Ascending aorta (tissue), 2 donors: Measurements from ENCODE around the gene BACE1. TPM values are rescaled to one million over a fixed set of nuclear protein-coding genes. Genes with fewer than 3 reads are reported as not detected.

ENCODE experiments used
- DNase-seq, 2 donors: peaks; one replicate each; pipeline ENCODE4 v3.0.0-alpha.2; 2019; ENCODE audit warnings: low spot score in 2 of 2
- H3K27ac ChIP-seq, 2 donors: fragments of 200-600 bp; sonication (generic); one replicate each; pipeline ENCODE4 v1.5.1; 2016 to 2017; ENCODE audit warnings: mild to moderate bottlenecking in 1 of 2
- H3K27me3 ChIP-seq: fragments of 200-600 bp; sonication (generic); one replicate; pipeline ENCODE4 v1.5.1; 2017
- H3K36me3 ChIP-seq, 2 donors: fragments of 200-600 bp; sonication (generic); one replicate each; pipeline ENCODE4 v1.5.1; 2016
- H3K4me1 ChIP-seq, 2 donors: fragments of 200-600 bp; sonication (generic); one replicate each; pipeline ENCODE4 v1.5.1; 2016 to 2017; ENCODE audit warnings: mild to moderate bottlenecking in 1 of 2
- H3K4me3 ChIP-seq, 2 donors: fragments of 200-600 bp; sonication (generic); one replicate each; pipeline ENCODE4 v1.5.1; 2016 to 2017; ENCODE audit warnings: mild to moderate bottlenecking in 1 of 2
- H3K9me3 ChIP-seq, 2 donors: fragments of 200-600 bp; sonication (generic); one replicate each; pipeline ENCODE4 v1.5.1; 2016
- intact Hi-C: fragments of 100-400 bp; cut with DNase I; formaldehyde crosslinking; loops from one replicate; pipeline ENCODE4 v1.15.1; 2023
- total RNA-seq: library from RNA; depleted of rRNA; stranded (reverse); fragments of >200 nt; gene quantifications from one replicate; pipeline ENCODE4 v1.1.0, GENCODE V29; 2016
- TF ChIP-seq, protein P1 (sequence below), 3 experiments: fragments of 200-600 bp in 2 of 3; fragments of 450-650 bp in 1 of 3; sonication (generic) in 2 of 3; IDR thresholded peaks; one replicate each; pipeline ENCODE4 v1.5.1; 2016 to 2019; ENCODE audit warnings: antibody characterized with exemption in 3 of 3, mild to moderate bottlenecking in 1 of 3, moderate library complexity in 1 of 3

The BACE1 gene
- total RNA-seq, 1 donor from 2014 or later, result 27.2 TPM

DNA sequence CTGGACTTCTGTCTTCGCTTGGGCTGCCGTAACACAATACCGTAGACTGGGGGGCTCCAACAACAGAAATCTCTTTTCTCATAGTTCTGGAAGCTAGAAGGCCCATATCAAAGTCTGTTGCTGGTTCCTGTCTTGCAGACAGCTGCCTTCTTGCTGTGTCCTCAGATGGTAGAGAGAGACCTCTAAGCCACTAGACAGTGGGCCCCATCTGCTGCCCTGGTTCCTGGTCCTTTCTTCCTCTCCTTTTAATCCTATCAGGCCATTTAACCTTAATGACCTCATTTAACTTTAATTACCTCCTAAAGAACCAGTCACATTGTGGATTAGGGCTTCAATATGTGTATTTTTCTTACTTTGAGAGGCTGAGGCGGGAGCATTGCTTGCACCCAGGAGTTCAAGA, 21.0 kb upstream of the BACE1 start:
- no peak for DNase-seq
- Histone ChIP-seq H3K4me1 (no peaks in the 10 kb centered on the region), H3K36me3 (peaks cover 24 to 46% of the 10 kb centered on the region in 2 donors), H3K27ac (no peak overlapping the region), H3K4me3 (no peak overlapping the region), H3K27me3 (no peaks in the 10 kb centered on the region), H3K9me3 (no peaks in the 10 kb centered on the region)
- intact Hi-C loops, result no loop called here
- TF ChIP-seq, protein P1, sequence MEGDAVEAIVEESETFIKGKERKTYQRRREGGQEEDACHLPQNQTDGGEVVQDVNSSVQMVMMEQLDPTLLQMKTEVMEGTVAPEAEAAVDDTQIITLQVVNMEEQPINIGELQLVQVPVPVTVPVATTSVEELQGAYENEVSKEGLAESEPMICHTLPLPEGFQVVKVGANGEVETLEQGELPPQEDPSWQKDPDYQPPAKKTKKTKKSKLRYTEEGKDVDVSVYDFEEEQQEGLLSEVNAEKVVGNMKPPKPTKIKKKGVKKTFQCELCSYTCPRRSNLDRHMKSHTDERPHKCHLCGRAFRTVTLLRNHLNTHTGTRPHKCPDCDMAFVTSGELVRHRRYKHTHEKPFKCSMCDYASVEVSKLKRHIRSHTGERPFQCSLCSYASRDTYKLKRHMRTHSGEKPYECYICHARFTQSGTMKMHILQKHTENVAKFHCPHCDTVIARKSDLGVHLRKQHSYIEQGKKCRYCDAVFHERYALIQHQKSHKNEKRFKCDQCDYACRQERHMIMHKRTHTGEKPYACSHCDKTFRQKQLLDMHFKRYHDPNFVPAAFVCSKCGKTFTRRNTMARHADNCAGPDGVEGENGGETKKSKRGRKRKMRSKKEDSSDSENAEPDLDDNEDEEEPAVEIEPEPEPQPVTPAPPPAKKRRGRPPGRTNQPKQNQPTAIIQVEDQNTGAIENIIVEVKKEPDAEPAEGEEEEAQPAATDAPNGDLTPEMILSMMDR (IDR thresholded peaks at IDR 0.05), result no peak

DNA sequence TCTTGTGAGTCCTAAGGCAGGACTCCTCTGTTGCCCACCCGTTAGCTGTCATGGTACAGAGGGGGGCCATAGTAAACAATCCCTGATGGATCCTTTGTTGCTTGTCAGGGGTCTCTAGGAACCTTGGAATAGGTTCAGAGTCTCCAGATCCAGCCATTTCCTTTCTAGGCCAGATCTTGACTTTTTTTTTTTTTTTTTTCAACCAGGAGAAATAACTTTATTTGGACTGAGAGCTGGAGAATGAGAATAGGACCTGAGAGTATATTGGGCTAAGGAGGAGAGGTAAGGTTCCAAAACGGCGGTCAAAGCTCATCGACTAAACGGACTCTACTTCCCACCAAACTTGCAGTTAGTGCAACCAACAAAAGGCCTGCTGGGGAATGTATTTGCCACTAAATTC, 19.3 kb upstream of the BACE1 start:
- Histone ChIP-seq H3K9me3 (no peaks in the 10 kb centered on the region), H3K4me3 (no peak overlapping the region), H3K4me1 (no peaks in the 10 kb centered on the region), H3K27ac (no peak overlapping the region), H3K27me3 (no peaks in the 10 kb centered on the region), H3K36me3 (peaks cover 15 to 32% of the 10 kb centered on the region in 2 donors)
- intact Hi-C loops, result no loop called here
- TF ChIP-seq, protein P1 (IDR thresholded peaks at IDR 0.05), result no peak
- no peak for DNase-seq

DNA sequence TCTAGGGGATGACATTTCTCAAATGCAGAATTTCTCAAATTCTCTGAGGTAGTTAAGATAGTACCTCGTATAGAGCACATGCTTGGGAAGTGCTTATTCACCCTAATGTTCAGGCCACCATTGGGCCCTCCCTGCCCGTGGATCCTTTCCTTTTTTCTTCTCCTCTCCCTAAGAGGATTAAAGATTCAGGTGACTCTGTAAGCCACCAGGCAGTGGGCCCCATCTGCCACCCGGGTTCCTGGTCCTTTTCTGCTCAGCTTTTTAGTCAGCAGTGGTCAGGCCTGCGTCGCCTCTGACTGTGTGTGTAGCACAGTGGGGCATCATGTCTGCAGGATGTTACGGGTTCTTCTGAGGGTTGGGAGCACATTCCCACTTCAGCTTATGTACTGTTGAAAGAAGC, 18.8 kb upstream of the BACE1 start:
- no peak overlapping the region for H3K4me3 ChIP-seq
- H3K27ac ChIP-seq, result no peak overlapping the region
- peaks cover 10 to 27% of the 10 kb centered on the region in 2 donors for H3K36me3 ChIP-seq
- H3K4me1 ChIP-seq, result peaks cover 0 to 3% of the 10 kb centered on the region in 2 donors
- no peak for DNase-seq
- TF ChIP-seq, protein P1 (IDR thresholded peaks at IDR 0.05), result no peak
- H3K9me3 ChIP-seq, result no peaks in the 10 kb centered on the region
- intact Hi-C loops, result no loop called here
- H3K27me3 ChIP-seq, result no peaks in the 10 kb centered on the region

DNA sequence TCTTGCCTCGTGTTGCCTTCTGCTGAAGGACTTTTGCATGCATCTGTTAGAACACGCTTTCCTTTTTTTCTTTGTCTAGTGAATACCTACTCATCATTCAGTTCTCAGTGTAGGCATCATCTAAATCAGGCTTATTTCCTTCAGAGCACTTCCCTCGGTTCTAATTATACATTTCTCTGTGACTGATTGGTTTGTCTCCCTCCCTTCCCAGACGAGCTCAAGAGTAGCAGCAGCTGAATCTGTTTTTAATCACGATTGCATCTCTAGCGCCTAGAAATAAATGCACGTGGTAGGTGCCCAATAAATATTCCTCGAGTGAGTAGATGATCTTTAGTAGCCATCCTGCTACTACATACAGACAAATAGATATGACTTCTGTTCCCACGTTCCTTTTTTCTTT, 17.9 kb upstream of the BACE1 start:
- H3K9me3 ChIP-seq, result no peaks in the 10 kb centered on the region
- peaks cover 7 to 20% of the 10 kb centered on the region in 2 donors for H3K36me3 ChIP-seq
- peaks cover 0 to 4% of the 10 kb centered on the region in 2 donors for H3K4me1 ChIP-seq
- intact Hi-C loops, result no loop called here
- no peak overlapping the region for H3K4me3 ChIP-seq
- no peaks in the 10 kb centered on the region for H3K27me3 ChIP-seq
- DNase-seq, result no peak
- no peak overlapping the region for H3K27ac ChIP-seq
- TF ChIP-seq, protein P1 (IDR thresholded peaks at IDR 0.05), result no peak

DNA sequence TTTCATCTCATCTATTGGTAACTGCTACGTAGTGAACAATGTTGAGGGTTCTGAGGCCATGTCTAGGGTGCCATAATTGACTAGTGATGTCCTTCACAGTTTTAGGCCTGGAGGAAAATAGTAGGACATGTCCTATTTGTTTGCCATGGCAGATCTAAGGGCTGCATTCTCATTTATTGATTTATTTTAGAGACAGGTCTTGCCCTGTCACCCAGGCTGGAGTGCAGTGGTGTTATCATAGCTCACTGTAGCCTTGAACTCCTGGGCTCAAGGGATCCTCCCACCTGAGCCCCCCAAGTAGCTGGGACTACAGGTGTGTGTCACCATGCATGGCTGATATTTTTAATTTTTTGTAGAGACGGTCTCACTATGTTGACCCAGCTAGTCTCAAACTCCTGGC, 16.8 kb upstream of the BACE1 start:
- Histone ChIP-seq H3K4me3 (no peak overlapping the region), H3K36me3 (peaks cover 0 to 9% of the 10 kb centered on the region in 2 donors), H3K4me1 (peaks cover 0 to 6% of the 10 kb centered on the region in 2 donors), H3K27me3 (no peaks in the 10 kb centered on the region), H3K27ac (no peak overlapping the region), H3K9me3 (no peaks in the 10 kb centered on the region)
- TF ChIP-seq, protein P1 (IDR thresholded peaks at IDR 0.05), result no peak
- DNase-seq, result no peak
- intact Hi-C loops, result no loop called here
